SK-N-SH (cell line): ENCODE measurements around the gene PCSK5.

Experiments used
- EZH2phosphoT487 ChIP-seq: fragments of 200-600 bp; sonication (generic); IDR thresholded peaks from 2 replicates; pipeline ENCODE4 v1.6.1; 2017; ENCODE audit warnings: low read depth, mixed run types, mild to moderate bottlenecking, antibody characterized with exemption, moderate library complexity, borderline replicate concordance
- FOXJ3 ChIP-seq: sonication (generic); formaldehyde crosslinking; IDR thresholded peaks from 2 replicates; pipeline ENCODE4 v1.5.1; 2020; ENCODE audit warnings: mild to moderate bottlenecking, missing genetic modification reagents
- FOXM1 ChIP-seq: IDR thresholded peaks from 2 replicates; pipeline ENCODE4 v1.4.0; 2012; ENCODE audit warnings: low read depth, mild to moderate bottlenecking
- JUND ChIP-seq: IDR thresholded peaks from 2 replicates; pipeline ENCODE4 v1.4.0; 2012
- POLR2AphosphoS5 ChIP-seq: IDR thresholded peaks from 2 replicates; pipeline ENCODE4 v1.6.1; 2012; ENCODE audit warnings: low read depth, low read length
- RAD21 ChIP-seq: IDR thresholded peaks from 2 replicates; pipeline ENCODE4 v1.6.1; 2012; ENCODE audit warnings: mild to moderate bottlenecking, low read length
- RCOR1 ChIP-seq: fragments of 150-350 bp; IDR thresholded peaks from 2 replicates; pipeline ENCODE4 v1.6.1; 2017; ENCODE audit warnings: antibody characterized with exemption, low read length
- SIN3A ChIP-seq: IDR thresholded peaks from 2 replicates; pipeline ENCODE4 v1.6.1; 2012; ENCODE audit warnings: low read depth, mild to moderate bottlenecking, low read length, moderate library complexity, borderline replicate concordance
- TAF1 ChIP-seq: IDR thresholded peaks from 2 replicates; pipeline ENCODE4 v1.6.1; 2012; ENCODE audit warnings: low read depth, mild to moderate bottlenecking, low read length, moderate library complexity, borderline replicate concordance
- TCF12 ChIP-seq: IDR thresholded peaks from 2 replicates; pipeline ENCODE4 v1.4.0; 2012
- TF ChIP-seq, protein P1 (sequence below): fragments of 200-600 bp; sonication (generic); IDR thresholded peaks from 2 replicates; pipeline ENCODE4 v1.6.1; 2017; ENCODE audit warnings: antibody characterized with exemption, mild to moderate bottlenecking, moderate library complexity
- TF ChIP-seq, protein P2 (sequence below): IDR thresholded peaks from 2 replicates; pipeline ENCODE4 v1.4.0; 2012; ENCODE audit warnings: low read depth

DNA sequence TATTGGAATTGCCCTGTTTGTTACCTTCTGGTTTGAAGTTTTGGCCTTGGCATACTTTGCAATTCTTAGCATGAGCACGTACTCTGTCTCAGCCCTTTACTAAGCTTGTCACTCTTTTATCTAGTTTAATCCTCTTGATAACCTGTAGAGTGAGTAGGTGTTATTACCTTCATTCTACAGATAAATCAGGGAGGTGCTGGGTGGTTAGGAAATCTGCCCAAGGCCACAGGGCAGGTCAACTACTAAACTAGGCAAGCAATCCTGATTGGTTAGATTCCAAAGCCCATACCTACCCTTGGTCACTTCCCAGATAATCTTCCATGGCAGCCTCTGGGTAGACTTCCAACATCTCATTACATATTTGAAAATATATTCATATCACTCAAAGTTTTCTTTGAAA lies 65.7 kb downstream of the PCSK5 start:
- TF ChIP-seq, protein P1, sequence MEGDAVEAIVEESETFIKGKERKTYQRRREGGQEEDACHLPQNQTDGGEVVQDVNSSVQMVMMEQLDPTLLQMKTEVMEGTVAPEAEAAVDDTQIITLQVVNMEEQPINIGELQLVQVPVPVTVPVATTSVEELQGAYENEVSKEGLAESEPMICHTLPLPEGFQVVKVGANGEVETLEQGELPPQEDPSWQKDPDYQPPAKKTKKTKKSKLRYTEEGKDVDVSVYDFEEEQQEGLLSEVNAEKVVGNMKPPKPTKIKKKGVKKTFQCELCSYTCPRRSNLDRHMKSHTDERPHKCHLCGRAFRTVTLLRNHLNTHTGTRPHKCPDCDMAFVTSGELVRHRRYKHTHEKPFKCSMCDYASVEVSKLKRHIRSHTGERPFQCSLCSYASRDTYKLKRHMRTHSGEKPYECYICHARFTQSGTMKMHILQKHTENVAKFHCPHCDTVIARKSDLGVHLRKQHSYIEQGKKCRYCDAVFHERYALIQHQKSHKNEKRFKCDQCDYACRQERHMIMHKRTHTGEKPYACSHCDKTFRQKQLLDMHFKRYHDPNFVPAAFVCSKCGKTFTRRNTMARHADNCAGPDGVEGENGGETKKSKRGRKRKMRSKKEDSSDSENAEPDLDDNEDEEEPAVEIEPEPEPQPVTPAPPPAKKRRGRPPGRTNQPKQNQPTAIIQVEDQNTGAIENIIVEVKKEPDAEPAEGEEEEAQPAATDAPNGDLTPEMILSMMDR = no peak
- TF ChIP-seq POLR2AphosphoS5 (no peak), FOXM1 (no peak), EZH2phosphoT487 (no peak), FOXJ3 (no peak), SIN3A (no peak), TAF1 (no peak), TCF12 (no peak), JUND (no peak), RCOR1 (no peak), RAD21 (no peak)
- TF ChIP-seq, protein P2, sequence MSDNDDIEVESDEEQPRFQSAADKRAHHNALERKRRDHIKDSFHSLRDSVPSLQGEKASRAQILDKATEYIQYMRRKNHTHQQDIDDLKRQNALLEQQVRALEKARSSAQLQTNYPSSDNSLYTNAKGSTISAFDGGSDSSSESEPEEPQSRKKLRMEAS = no peak
